Activated CD4-positive, CD25-positive, alpha-beta regulatory T cell treated with anti-CD3 and anti-CD28 coated beads, Interleukin-2, amount 50 U/mL, for 24 hours (primary cell): ENCODE data around the gene CAPN10.

Experiments
- ATAC-seq, 2 donors: fragments of 150-1000 bp; cut with Tn5 transposase; one replicate each; pipeline ENCODE4 v1.10.0; 2021; ENCODE audit warnings: mild to moderate bottlenecking in 1 of 2, moderate library complexity in 1 of 2

The CAPN10 gene

GRCh38 chr2:240642061-240642805, 55.7 kb downstream of the CAPN10 start:
- no peak for ATAC-seq

GRCh38 chr2:240642806-240643092, 56.2 kb downstream of the CAPN10 start:
- ATAC-seq: no peak

- ATAC-seq: no peak
Observed at GRCh38 chr2:240643093-240643810, 56.7 kb downstream of the CAPN10 start.

- no peak for ATAC-seq
Observed at GRCh38 chr2:240643811-240644150, 57.2 kb downstream of the CAPN10 start.

- no peak for ATAC-seq
Observed at GRCh38 chr2:240644171-240644651, 57.7 kb downstream of the CAPN10 start.

- ATAC-seq: no peak
Observed at GRCh38 chr2:240644859-240645301, 58.3 kb downstream of the CAPN10 start.

GRCh38 chr2:240645346-240645745, 58.8 kb downstream of the CAPN10 start:
- ATAC-seq: no peak

GRCh38 chr2:240645801-240646175, 59.3 kb downstream of the CAPN10 start:
- ATAC-seq: no peak

- no peak for ATAC-seq
Observed at GRCh38 chr2:240646176-240646899, 59.8 kb downstream of the CAPN10 start.

GRCh38 chr2:240646900-240647502, 60.5 kb downstream of the CAPN10 start:
- ATAC-seq: no peak

- no peak for ATAC-seq
Observed at GRCh38 chr2:240647503-240648154, 61.1 kb downstream of the CAPN10 start.

GRCh38 chr2:240648155-240648649, 61.7 kb downstream of the CAPN10 start:
- no peak for ATAC-seq
